Loucy (cell line): ENCODE results near the gene NCF2.

Experiments
- H2AFZ ChIP-seq: fragments of 200-600 bp; sonication (generic); 2 replicates; pipeline ENCODE4 v1.6.0; 2016; ENCODE audit warnings: antibody characterized with exemption, mild to moderate bottlenecking, low read length, moderate library complexity
- H3F3A ChIP-seq: fragments of 200-600 bp; 2 replicates; pipeline ENCODE4 v1.6.0; 2016; ENCODE audit warnings: antibody characterized with exemption, low read depth, mild to moderate bottlenecking
- H3K27me3 ChIP-seq: fragments of 200-600 bp; sonication (generic); 2 replicates; pipeline ENCODE4 v1.6.1; 2014; ENCODE audit warnings: low read length, mild to moderate bottlenecking; ENCODE audit not compliant: insufficient read depth, poor library complexity, severe bottlenecking
- H3K36me3 ChIP-seq: fragments of 200-600 bp; sonication (generic); 2 replicates; pipeline ENCODE4 v1.6.1; 2016; ENCODE audit warnings: low read length; ENCODE audit not compliant: insufficient read depth
- H3K4me1 ChIP-seq: fragments of 200-600 bp; sonication (generic); 2 replicates; pipeline ENCODE4 v1.5.1; 2014; ENCODE audit warnings: low read length, mild to moderate bottlenecking; ENCODE audit not compliant: insufficient read depth, poor library complexity, severe bottlenecking
- H3K4me2 ChIP-seq: fragments of 200-600 bp; sonication (generic); 2 replicates; pipeline ENCODE4 v1.6.0; 2014; ENCODE audit warnings: antibody characterized with exemption, low read length, low read depth, mild to moderate bottlenecking; ENCODE audit not compliant: poor library complexity, severe bottlenecking
- H3K4me3 ChIP-seq: fragments of 200-600 bp; sonication (generic); 2 replicates; pipeline ENCODE4 v1.5.1; 2014; ENCODE audit warnings: low read length, mild to moderate bottlenecking, mixed read lengths; ENCODE audit not compliant: poor library complexity, severe bottlenecking
- H3K79me2 ChIP-seq: fragments of 200-600 bp; sonication (generic); 2 replicates; pipeline ENCODE4 v1.6.1; 2014; ENCODE audit warnings: low read length; ENCODE audit not compliant: insufficient read depth
- H3K9ac ChIP-seq: fragments of 200-600 bp; sonication (generic); 2 replicates; pipeline ENCODE4 v1.6.0; 2014; ENCODE audit warnings: mild to moderate bottlenecking, low read depth, low read length, moderate library complexity; ENCODE audit not compliant: poor library complexity, severe bottlenecking
- H3K9me2 ChIP-seq: fragments of 200-600 bp; sonication (generic); replicated peaks from 2 replicates; pipeline ENCODE4 v1.6.1; 2016; ENCODE audit warnings: low read depth, low read length, mixed read lengths
- H3K9me3 ChIP-seq: fragments of 200-600 bp; sonication (generic); 2 replicates; pipeline ENCODE4 v1.6.1; 2014; ENCODE audit warnings: mild to moderate bottlenecking, antibody characterized with exemption, low read length, low read depth; ENCODE audit not compliant: insufficient read depth
- H4K20me1 ChIP-seq: fragments of 200-600 bp; sonication (generic); 2 replicates; pipeline ENCODE4 v1.6.0; 2014; ENCODE audit warnings: antibody characterized with exemption, low read length, mild to moderate bottlenecking; ENCODE audit not compliant: insufficient read depth, poor library complexity, severe bottlenecking
- EZH2phosphoT487 ChIP-seq: fragments of 200-600 bp; IDR thresholded peaks from 2 replicates; pipeline ENCODE4 v1.6.1; 2018; ENCODE audit warnings: antibody characterized with exemption, mild to moderate bottlenecking, moderate library complexity, borderline replicate concordance
- TF ChIP-seq, protein P1 (sequence below): fragments of 200-600 bp; sonication (generic); conservative IDR thresholded peaks from 2 replicates; pipeline ENCODE4 v1.5.1; 2014; ENCODE audit warnings: mild to moderate bottlenecking, antibody characterized with exemption, low read length

NCF2 gene

DNA sequence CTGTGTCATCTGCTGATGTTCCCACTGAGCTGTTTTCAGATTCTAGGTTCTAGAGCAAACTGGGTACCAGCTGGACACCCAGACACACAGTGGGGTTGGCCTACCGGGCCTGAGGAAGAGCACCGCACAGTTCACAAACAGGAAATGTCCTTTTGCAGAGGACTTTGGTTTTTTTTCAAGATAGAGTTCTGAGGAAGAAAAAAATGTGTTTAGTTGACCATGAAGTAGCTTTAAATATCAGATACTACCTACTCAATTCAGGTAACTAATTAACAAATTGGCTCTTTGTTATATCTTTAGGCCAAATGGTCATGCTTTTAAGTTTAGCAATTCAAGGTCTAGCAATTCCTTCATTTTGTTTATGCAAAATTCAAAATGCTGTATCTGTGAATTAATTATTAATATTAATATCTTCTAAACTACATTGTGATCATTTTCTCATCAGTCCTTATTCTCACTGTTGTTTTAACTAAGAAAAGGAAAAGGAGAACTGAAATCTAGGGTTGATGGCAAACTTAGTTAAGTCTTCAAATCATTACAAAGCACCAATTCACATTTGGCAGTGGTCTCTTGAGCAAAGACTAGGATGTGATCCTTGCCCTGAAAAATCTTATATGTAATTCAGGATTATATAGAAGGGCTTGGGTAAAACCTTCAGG is 17.2 kb upstream of the NCF2 start:
- Histone ChIP-seq H3K79me2 (no peaks in the 10 kb centered on the region), H3K4me3 (no peak overlapping the region), H3K9me2 (no peaks in the 10 kb centered on the region), H3K27me3 (no peaks in the 10 kb centered on the region), H3K9me3 (no peaks in the 10 kb centered on the region), H3F3A (no peaks in the 10 kb centered on the region), H4K20me1 (no peaks in the 10 kb centered on the region), H3K4me2 (no peak overlapping the region), H3K4me1 (peaks cover 5% of the 10 kb centered on the region), H2AFZ (peak overlapping the region; percentile 41; the same call in 1 of the 2 replicates), H3K9ac (no peak overlapping the region), H3K36me3 (no peaks in the 10 kb centered on the region)
- TF ChIP-seq, protein P1, sequence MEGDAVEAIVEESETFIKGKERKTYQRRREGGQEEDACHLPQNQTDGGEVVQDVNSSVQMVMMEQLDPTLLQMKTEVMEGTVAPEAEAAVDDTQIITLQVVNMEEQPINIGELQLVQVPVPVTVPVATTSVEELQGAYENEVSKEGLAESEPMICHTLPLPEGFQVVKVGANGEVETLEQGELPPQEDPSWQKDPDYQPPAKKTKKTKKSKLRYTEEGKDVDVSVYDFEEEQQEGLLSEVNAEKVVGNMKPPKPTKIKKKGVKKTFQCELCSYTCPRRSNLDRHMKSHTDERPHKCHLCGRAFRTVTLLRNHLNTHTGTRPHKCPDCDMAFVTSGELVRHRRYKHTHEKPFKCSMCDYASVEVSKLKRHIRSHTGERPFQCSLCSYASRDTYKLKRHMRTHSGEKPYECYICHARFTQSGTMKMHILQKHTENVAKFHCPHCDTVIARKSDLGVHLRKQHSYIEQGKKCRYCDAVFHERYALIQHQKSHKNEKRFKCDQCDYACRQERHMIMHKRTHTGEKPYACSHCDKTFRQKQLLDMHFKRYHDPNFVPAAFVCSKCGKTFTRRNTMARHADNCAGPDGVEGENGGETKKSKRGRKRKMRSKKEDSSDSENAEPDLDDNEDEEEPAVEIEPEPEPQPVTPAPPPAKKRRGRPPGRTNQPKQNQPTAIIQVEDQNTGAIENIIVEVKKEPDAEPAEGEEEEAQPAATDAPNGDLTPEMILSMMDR = no peak
- no peak for TF ChIP-seq EZH2phosphoT487

DNA sequence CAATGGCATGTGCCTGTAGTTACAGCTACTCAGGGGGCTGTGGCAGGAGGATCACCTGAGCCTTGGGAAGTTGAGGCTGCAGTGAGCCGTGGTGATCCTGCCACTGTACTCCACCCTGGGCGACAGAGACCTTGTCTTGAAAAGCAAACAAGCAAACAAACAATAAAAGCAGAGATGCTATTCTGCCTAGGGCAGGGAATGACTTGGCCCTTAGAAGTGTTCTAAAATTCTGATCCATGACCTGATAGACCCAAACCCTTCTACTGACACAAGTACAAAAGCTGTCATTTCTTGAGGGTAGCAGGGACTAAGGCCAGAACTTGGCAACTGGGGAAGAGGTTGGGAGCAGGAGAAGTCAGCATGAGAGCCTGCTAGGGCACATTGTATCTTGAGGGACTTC is 15.6 kb upstream of the NCF2 start:
- H4K20me1 ChIP-seq = no peaks in the 10 kb centered on the region
- H3F3A ChIP-seq = no peaks in the 10 kb centered on the region
- TF ChIP-seq, protein P1 = no peak
- TF ChIP-seq EZH2phosphoT487 = no peak
- H3K79me2 ChIP-seq = no peaks in the 10 kb centered on the region
- no peaks in the 10 kb centered on the region for H3K9me2 ChIP-seq
- no peaks in the 10 kb centered on the region for H3K9me3 ChIP-seq
- no peak overlapping the region for H3K4me2 ChIP-seq
- no peak overlapping the region for H2AFZ ChIP-seq
- H3K36me3 ChIP-seq = no peaks in the 10 kb centered on the region
- no peak overlapping the region for H3K9ac ChIP-seq
- H3K4me1 ChIP-seq = peaks cover 5% of the 10 kb centered on the region
- H3K4me3 ChIP-seq = no peak overlapping the region
- H3K27me3 ChIP-seq = no peaks in the 10 kb centered on the region

DNA sequence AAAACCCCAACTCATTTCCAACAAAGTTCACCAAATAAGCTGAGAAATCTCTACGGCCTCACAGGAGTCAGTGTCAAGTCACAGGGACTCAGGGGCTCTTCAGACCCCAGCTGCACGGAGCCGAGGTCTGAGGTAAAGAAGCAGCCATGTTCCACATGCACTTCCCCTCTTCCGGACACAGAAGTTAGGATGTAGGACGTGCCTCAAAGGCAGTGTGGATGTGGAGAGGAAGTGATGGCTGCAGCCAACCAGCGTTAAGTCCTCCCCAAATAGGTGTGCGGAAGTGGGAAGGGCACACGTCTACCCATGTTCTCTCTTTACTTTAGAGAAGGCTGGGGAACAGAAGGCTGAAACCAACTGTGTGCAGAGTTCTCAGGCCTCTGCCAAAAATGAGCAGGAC is 14.6 kb upstream of the NCF2 start:
- H3K36me3 ChIP-seq = no peaks in the 10 kb centered on the region
- peaks cover 5% of the 10 kb centered on the region for H3K4me1 ChIP-seq
- H3K4me3 ChIP-seq = no peak overlapping the region
- H3K27me3 ChIP-seq = no peaks in the 10 kb centered on the region
- H3K9me2 ChIP-seq = no peaks in the 10 kb centered on the region
- H3F3A ChIP-seq = no peaks in the 10 kb centered on the region
- TF ChIP-seq EZH2phosphoT487 = no peak
- TF ChIP-seq, protein P1 = no peak
- H3K79me2 ChIP-seq = no peaks in the 10 kb centered on the region
- H3K4me2 ChIP-seq = no peak overlapping the region
- no peaks in the 10 kb centered on the region for H4K20me1 ChIP-seq
- no peak overlapping the region for H2AFZ ChIP-seq
- H3K9me3 ChIP-seq = no peaks in the 10 kb centered on the region
- no peak overlapping the region for H3K9ac ChIP-seq
